ENCODE data around the gene PRKCZ. TPM values are rescaled to one million over a fixed set of nuclear protein-coding genes. Genes with fewer than 3 reads are reported as not detected.
"Not testable (repeated sequence)": the region's sequence is repeated elsewhere in the genome, so short reads cannot be mapped to it uniquely, and the experiment has no call there.

Gene PRKCZ
- total RNA-seq, 1 donor from 2014 or later: 120 TPM

DNA sequence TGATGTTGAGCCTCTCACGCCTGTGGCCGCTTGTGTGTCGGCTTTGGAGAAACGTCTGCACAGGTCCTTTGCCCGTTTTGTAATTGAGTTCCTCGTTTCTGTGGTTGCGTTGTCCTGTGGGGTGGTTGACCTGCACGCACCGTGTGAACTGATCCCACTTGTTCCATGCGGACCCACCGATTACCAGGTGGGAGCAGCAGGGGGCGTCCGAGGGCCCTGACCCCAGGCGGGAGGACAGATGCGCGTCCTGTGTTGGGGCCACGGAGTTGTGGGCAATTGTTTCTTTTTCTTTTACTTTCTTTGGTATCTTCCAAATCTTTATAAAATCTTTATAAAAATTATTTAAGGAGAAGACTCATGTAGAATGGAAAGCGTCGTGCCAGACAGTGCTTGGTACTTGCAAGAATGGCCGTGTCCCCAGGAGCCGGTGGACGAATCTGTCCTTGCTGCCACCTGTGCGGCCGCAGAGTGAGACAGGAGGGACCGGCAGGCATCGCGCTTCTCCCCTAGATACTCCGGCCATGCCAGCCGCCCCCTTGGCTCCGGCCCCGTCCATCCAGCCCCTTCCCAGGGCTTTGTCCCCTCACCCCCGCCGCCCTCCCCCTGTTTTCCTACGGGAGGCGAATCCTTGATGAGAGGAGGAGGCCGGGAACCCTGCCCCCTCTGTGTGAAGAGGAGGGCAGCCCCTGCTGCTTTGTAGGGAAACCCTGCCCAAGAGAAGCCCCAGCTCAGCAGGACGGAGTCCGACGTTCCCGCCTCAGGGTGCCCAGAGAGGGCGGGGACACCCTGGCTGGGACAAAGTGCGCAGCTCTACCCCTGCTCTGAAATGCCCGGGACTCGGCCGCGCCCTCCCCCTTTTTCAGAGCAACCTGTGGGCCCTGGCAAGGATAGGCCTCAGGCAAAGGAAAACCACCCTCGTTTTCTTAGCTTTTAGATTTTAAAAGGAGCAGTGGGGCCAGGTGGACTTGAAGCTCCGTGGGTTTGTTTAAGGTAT lies 41.7 kb downstream of the PRKCZ start:
- peaks cover 7% of the 10 kb centered on the region for H3K27me3 Mint-ChIP-seq (ENCODE audit: unreplicated experiment)

DNA sequence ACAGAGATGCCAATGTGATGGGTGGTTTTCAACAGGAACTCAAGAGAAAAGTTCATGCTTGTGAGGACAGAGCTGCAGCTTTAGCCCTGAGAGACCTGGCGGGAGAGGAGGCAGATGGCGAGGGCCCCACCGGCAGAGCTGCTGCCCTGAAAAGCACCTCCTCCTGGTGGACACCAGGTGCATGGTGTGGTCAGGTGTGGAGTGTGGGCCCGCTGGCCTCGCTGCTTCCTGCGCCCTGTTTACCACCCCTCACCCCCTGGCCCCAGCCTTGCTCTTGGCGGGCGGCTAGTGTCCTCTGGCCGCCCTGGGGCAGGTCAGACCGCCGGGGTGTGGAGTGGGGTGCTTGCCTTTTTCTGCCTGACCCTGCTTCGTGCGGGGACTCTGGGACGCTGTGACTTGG lies 42.8 kb downstream of the PRKCZ start:
- peaks cover 5% of the 10 kb centered on the region for H3K36me3 Mint-ChIP-seq (ENCODE audit: unreplicated experiment)
- peak; percentile 24 for DNase-seq
- peaks cover 23% of the 10 kb centered on the region for H3K4me1 Mint-ChIP-seq (ENCODE audit: low read depth, unreplicated experiment)
- TF ChIP-seq, protein P1, sequence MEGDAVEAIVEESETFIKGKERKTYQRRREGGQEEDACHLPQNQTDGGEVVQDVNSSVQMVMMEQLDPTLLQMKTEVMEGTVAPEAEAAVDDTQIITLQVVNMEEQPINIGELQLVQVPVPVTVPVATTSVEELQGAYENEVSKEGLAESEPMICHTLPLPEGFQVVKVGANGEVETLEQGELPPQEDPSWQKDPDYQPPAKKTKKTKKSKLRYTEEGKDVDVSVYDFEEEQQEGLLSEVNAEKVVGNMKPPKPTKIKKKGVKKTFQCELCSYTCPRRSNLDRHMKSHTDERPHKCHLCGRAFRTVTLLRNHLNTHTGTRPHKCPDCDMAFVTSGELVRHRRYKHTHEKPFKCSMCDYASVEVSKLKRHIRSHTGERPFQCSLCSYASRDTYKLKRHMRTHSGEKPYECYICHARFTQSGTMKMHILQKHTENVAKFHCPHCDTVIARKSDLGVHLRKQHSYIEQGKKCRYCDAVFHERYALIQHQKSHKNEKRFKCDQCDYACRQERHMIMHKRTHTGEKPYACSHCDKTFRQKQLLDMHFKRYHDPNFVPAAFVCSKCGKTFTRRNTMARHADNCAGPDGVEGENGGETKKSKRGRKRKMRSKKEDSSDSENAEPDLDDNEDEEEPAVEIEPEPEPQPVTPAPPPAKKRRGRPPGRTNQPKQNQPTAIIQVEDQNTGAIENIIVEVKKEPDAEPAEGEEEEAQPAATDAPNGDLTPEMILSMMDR (IDR thresholded peaks at IDR 0.05; ENCODE audit: partially characterized antibody, unreplicated experiment): no peak
- H3K27ac Mint-ChIP-seq (ENCODE audit: unreplicated experiment): no peak overlapping the region
- no peak overlapping the region for H3K4me3 Mint-ChIP-seq (ENCODE audit: unreplicated experiment)
- peaks cover 7% of the 10 kb centered on the region for H3K27me3 Mint-ChIP-seq (ENCODE audit: unreplicated experiment)
- peaks cover 16% of the 10 kb centered on the region for H3K9me3 Mint-ChIP-seq (ENCODE audit: unreplicated experiment)

More for the DNA sequence above, 41.7 kb downstream of the PRKCZ start:
- Mint-ChIP-seq H3K27ac (ENCODE audit: unreplicated experiment) (peak overlapping the region; percentile 62), H3K36me3 (ENCODE audit: unreplicated experiment) (no peaks in the 10 kb centered on the region), H3K4me1 (ENCODE audit: low read depth, unreplicated experiment) (peaks cover 24% of the 10 kb centered on the region), H3K4me3 (ENCODE audit: unreplicated experiment) (peak overlapping the region; percentile 46), H3K9me3 (ENCODE audit: unreplicated experiment) (peaks cover 13% of the 10 kb centered on the region)
- TF ChIP-seq, protein P1 (IDR thresholded peaks at IDR 0.05; ENCODE audit: partially characterized antibody, unreplicated experiment): peak; percentile 45
- DNase-seq: peak; percentile 71

DNA sequence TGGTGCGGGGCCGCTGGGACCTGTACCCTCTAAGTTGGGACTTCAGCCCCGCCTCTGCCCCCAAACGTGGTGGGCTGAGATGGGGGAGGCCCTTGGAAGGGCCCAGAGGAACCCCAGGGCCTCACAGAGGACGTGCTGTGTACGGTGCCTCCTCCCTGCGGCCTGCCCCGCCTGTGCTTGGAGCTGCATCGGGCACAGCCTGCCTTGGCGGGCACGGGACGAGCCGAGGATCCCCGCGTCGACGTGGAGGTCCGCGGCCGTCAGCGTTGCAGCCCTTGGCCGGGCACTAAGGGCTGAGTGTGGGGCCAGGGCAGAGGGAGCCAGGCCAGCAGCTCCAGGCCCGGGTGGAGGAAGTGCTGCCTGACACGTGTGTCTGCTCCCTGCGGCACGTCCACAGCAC lies 43.4 kb downstream of the PRKCZ start:
- H3K4me1 Mint-ChIP-seq (ENCODE audit: low read depth, unreplicated experiment): peaks cover 21% of the 10 kb centered on the region
- TF ChIP-seq, protein P1 (IDR thresholded peaks at IDR 0.05; ENCODE audit: partially characterized antibody, unreplicated experiment): no peak
- DNase-seq: no peak
- H3K27ac Mint-ChIP-seq (ENCODE audit: unreplicated experiment): no peak overlapping the region
- no peak overlapping the region for H3K4me3 Mint-ChIP-seq (ENCODE audit: unreplicated experiment)
- peaks cover 18% of the 10 kb centered on the region for H3K9me3 Mint-ChIP-seq (ENCODE audit: unreplicated experiment)
- peaks cover 7% of the 10 kb centered on the region for H3K27me3 Mint-ChIP-seq (ENCODE audit: unreplicated experiment)
- peaks cover 6% of the 10 kb centered on the region for H3K36me3 Mint-ChIP-seq (ENCODE audit: unreplicated experiment)

DNA sequence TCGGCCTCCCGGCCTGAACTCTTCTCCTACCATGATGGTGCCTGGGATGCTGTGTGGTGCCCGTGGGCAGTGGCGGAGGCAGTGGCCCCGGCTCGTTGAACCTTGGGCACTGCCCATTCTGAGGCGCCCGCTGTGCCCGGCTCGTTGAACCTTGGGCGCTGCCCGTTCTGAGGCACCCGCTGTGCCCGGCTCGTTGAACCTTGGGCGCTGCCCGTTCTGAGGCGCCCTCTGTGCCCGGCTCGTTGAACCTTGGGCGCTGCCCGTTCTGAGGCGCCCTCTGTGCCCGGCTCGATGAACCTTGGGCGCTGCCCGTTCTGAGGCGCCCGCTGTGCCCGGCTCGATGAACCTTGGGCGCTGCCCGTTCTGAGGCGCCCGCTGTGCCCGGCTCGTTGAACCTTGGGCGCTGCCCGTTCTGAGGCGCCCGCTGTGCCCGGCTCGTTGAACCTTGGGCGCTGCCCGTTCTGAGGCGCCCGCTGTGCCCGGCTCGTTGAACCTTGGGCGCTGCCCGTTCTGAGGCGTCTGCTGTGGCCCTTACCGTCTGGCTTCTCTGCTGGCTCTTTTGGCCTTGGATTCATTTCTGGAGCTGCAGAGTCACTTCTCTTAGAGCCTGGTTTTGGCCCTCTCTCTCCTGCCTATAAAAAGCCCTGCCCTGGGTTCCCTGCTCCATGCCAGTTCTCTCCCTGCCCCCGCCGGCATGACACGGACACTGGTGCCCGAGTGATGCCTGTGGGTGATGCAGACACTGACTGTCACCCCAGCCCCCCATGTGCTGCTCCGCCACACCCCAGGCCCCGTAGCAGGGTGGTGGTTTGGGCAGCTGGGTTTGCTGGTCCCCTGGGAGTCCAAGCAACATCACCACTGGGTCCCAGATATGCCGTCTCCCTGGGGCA lies 44.3 kb downstream of the PRKCZ start:
- H3K4me3 Mint-ChIP-seq (ENCODE audit: unreplicated experiment); H3K36me3 Mint-ChIP-seq (ENCODE audit: unreplicated experiment); H3K27ac Mint-ChIP-seq (ENCODE audit: unreplicated experiment): not testable (repeated sequence)
- peaks cover 11% of the 10 kb centered on the region for H3K27me3 Mint-ChIP-seq (ENCODE audit: unreplicated experiment)
- peaks cover 17% of the 10 kb centered on the region for H3K9me3 Mint-ChIP-seq (ENCODE audit: unreplicated experiment)
- peaks cover 17% of the 10 kb centered on the region for H3K4me1 Mint-ChIP-seq (ENCODE audit: low read depth, unreplicated experiment)
- DNase-seq: peak; percentile 11

DNA sequence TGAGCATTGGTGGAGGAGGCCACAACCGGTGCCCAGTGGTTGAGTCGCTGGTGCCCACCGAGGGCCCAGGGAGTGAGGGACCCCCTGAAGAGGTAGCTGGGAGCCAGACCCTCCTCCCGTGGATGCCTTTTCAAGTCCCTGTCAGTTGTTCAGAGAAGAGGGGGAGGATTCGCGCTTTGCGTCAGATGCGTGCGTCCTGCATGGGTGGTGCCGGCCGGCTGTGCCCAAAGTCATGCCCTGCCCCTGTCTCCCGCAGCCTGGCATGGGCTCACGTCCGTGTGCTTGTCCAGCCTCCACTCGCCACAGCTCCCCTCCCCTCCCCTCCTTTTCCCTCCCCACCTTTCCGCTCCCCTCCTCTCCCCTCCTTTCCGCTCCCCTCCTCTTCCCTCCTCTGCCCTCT lies 45.2 kb downstream of the PRKCZ start:
- H3K36me3 Mint-ChIP-seq (ENCODE audit: unreplicated experiment): peaks cover 6% of the 10 kb centered on the region

More for the DNA sequence above, 45.2 kb downstream of the PRKCZ start:
- H3K4me1 Mint-ChIP-seq (ENCODE audit: low read depth, unreplicated experiment): peaks cover 26% of the 10 kb centered on the region
- no peak for DNase-seq
- no peak overlapping the region for H3K27ac Mint-ChIP-seq (ENCODE audit: unreplicated experiment)
- TF ChIP-seq, protein P1 (IDR thresholded peaks at IDR 0.05; ENCODE audit: partially characterized antibody, unreplicated experiment): no peak
- peaks cover 18% of the 10 kb centered on the region for H3K9me3 Mint-ChIP-seq (ENCODE audit: unreplicated experiment)
- H3K4me3 Mint-ChIP-seq (ENCODE audit: unreplicated experiment): no peak overlapping the region
- H3K27me3 Mint-ChIP-seq (ENCODE audit: unreplicated experiment): peaks cover 16% of the 10 kb centered on the region

Data from glutamatergic neuron (in vitro differentiated cells).